HG02885 (cell line): ENCODE data around the gene FAM124B.
"Not testable (repeated sequence)": the region's sequence is repeated elsewhere in the genome, so short reads cannot be mapped to it uniquely, and the experiment has no call there.

Source experiments
- ATAC-seq: cut with Tn5 transposase; IDR thresholded peaks from one replicate; pipeline ENCODE4 v1.9.1; 2021; ENCODE audit warnings: mild to moderate bottlenecking; ENCODE audit not compliant: unreplicated experiment, poor library complexity

Gene FAM124B

DNA sequence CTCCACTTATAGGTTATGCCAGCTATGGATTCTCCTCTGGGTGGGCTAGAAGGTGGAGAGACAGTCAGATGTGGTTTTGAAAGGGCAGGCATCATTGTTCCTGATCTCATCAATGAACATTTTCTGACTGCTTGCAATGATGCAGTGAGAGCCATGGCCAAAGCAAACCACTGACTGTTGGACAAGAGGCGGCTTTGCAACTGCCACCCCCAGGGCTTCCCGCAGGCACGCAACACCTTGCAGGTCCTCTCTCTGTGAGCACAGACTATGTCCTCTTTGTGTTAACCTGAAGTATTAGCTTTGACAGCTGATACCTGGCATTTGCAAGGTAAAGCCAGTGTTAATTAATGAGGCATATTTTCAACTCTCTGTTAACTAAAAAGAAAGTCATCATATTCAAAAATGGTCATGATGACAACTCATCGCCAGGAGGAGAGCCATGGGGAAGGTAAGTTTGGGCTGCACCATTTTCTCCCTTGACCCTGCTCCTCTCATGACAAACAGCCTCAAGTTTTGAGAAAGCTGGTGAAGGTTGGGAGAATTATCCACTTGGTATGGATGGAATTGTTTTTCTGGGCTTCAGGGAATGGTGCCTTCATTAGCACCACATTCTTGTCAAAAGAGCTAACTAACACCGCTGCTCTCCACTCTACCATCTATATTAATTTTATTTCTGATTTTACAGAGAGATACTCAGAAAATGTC is 14.9 kb upstream of the FAM124B start:
- ATAC-seq = no peak

DNA sequence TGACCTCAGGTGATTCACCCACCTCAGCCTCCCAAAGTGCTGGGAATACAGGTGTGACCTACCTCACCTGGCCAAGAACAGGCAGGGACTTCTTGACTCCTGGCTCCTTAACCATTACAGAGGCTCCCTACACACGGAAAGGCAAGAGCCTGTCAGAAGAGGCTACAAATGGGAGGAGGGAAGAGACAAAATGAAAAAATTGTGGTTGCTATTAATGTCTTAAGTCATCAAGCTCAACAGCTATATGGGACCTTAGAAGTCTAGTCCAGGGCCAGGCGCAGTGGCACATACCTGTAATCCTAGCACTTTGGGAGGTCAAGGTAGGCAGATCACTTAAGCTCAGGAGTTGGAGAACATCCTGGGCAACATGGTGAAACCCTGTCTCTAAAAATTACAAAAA is 11.5 kb upstream of the FAM124B start:
- no peak for ATAC-seq

DNA sequence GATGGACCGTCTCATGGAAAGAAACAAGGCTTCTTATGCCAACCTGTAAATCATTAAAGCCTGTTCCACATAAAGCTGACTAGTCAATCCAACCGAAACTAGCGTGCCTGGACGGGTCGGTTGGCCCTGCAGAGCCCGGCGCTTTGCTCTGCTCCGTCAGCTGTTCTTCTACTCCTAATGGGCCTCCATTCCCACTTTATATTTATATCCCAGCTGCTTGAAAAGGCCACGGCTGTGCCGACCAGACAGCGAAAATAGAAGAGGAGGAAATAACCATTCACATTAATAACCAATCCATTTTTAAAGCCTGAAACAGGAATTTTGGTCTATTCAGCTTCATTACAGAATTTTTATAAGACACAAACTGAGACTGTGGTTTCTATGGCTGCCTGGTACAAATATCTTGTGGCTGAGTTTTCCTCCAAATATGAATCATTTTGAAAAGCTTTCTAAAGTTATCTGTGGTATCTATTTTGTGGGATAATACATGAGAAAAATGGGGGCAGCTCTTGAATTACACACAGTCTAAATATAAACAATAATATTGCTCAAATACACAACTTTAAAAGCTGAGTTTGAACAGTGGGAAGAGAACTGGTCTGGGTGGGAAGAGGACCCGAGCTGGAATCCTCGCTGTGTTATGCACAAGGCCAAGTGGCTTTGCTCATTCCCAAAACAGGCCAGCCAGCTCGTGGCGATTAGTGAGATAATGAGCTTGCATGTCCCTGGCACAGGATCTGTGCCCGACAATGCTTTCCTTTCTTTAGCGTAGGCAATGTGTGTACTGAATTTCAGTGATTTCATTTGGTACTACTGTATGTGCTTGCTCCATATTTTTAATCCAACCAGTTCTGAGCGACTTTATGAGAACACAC is 10.5 kb upstream of the FAM124B start:
- ATAC-seq = no peak

DNA sequence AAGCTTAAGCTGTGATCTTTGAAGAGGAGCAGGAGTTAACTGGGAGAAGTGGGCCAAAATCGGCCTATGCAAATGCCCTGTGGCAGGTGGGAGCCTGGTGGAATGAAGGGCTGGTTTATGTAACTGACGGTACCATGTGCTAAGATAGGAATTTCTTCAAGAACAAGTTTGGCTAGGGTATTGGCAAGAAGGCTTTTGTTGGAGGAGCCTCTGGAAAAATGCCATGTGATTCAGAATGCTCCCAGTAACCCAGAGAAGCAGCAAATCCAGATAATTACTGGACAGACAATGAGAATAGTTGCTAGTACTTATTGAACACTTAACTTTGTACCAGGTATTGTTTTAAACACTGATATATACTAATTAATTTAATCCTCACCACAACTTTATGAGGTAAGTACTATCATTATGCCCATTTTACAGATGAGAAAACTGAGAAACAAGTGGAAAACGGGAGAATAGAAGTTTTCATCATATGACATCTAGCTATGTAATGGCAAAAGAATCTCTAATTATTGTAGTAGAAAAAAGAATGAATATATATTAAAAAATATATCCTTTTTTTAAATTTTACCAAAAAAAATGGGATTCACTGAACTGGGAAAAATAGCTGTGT is 9.1 kb upstream of the FAM124B start:
- no peak for ATAC-seq

DNA sequence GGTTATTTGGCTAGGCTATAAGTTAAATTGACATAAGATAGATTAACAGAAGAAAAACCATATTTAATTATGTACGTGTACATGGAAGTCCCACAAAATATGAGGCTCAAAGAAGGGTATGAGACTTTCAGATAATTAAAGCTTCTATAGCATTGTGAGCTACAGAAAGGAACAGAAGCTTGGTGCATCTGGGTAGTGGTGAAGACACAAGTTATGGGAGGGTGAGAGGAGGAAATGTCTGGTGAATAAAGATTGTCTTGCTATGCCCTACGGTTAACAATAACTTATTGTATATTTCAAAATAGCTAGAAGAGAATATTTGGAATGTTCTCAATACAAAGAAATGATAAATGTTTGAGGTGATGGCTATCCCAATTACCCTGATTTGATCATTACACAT is 6.8 kb upstream of the FAM124B start:
- no peak for ATAC-seq

DNA sequence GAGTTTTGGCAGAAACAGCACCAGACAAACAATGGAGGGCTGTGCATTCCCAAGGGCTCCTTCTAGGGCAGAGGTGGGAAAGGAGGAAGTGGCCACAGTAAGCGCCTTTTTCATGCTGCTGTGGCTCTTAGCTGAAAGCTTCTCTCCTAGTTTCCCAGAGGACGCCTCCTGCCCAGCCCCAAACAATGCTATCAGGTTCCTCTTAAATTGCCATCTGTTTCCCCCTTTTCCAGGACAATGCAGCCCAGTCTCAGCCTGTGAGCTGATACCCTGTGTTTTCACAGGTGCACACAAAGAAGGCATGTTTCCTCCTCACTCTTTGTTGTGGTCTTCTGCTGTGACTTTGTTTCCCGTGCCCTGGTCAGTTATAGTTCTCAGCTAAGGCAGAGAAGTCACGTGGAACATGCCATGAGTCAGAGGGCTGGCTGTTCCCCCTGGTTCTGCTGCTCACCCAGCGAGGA is 5.4 kb upstream of the FAM124B start:
- no peak for ATAC-seq

DNA sequence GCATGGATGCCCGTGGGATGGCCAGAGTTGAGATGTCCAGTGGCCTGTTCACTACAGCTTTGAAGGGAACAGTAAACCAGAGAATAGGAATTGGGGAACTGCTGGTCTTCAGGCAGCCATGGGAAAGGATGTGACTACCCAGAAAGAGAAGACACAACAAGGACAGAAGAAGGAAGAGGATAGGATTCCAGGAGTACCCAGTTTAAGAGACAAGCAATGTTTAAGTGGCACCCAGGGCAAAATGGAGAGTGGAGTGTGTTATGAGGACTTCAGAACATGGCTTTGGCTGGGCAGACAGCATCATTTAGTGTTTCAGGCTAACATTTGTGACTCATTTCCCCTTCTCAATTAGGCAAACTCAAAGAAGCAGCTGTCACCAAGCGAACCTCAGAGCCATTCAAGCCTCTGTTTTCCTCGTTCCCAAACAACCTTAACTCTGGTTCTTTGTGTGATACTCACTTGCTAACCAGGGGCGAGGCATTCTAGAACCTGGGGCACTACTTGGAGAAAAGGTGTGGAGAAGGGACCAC is 4.0 kb upstream of the FAM124B start:
- ATAC-seq = no peak

DNA sequence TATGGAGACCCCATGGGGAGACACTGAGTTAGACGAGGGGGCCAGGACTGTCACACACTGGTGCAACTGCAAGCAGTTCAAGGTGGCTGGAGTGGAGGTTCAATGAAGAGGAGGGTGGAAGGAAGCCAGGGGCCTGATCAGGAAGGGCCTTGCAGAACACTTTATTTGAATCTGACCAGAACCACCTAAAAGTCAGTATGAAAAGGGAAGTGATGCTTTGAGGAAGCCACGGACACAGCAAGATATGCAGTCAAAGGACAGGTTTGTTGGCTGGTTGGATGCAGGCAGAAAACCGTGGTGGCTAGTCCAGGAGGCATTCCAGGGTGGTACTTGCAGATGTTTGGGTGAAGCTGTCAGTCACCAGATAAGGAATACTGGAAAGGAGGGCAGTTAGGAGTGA is 3.5 kb upstream of the FAM124B start:
- ATAC-seq = peak; percentile 68

DNA sequence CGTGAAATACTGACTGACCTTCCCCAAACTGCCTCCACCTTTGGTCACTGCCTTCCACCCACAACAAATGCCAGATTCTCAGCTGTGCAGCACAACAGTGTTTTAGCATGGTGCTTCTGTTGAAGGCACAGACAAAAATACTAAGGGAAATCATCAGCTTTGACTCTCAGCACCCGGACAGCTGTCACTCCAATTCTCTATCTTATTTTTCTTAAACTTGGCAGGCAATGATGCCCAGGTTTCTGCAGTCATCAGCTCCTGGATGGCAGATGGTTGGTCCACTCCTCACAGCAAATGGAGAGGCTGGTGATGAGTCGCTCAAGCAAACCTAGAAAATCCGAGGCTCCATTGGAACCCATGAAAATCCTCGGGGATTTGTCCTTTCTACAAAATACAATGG is 2.9 kb upstream of the FAM124B start:
- ATAC-seq = no peak

DNA sequence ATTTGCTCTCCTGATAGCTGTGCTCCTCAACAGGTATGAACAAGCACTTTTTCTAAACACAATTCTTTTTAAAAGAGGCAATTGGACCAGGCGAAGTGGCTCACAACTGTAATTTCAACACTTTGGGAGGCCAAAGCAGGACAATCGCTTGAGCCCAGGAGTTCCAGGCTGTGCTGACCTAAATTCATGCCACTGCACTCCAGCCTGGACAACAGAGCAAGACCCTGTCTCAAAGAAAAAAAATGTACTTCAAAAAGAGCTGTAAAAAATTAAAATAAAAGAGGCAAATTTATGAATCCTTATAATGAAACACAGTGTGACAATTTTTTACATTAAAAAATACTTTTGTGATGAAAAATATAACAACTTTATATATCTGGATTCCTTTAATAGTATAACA is 1.8 kb upstream of the FAM124B start:
- no peak for ATAC-seq

DNA sequence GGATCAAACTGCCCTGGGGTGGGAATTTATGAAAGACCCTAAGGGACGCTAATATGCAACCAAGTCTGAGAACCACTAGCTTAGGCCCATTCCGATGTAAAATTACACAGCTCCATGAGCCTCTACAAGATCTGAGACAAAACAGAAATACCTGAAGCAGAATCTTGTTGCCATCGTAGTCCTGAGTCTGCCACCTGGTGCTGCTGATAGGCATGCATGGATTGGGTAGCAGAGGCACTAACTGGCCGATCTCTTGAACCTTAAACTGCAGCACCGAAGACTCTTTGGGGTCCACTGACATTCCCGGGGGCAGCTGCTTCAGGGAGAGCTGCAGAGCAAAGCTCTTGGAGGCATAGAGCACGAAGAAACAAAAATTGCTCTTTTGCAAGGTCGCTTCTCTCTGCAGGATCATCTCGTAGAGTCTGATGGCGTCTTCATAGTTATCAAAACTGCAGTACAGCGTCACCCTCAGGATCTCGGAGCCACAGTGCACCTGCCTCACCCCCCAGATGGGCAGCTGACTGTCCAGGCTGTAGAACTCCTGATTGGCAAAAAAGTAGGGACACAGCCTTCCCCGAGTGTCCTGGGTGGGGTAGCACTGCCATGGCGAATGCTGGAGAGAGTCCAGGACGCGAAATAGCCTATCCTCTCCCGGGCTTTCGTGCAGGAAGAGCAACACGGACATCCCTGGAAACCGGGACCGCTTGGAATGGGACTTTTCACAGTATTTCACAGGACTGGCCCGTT is 848 bp downstream of the FAM124B start:
- ATAC-seq = no peak

DNA sequence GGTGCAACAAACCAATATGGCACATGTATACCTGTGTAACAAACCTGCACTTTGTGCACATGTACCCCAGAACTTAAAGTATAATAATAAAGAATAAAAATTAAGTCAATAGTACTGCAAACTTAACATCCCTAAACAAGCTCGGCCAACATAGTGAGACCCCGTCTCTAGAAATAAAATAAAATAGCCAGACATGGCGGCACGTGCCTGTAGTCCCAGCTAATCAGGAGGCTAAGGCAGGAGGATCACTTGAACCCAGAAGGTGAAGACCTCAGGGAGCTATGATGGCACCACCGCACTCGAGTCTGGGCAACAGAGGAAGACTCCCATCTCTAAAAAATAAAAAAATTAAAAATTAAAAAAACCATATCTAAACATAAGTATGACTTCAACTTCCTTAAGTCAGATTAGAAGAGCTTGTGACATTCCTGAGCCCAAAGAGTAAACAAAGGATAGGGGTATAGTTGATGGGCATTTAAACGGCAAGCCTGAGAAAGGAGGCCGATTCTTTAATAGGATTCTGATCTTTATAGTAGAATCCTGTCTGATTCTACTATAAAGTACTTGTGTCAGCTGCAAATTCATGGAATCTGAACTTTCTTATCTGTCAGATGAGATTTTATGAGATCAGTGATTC is 1.6 kb downstream of the FAM124B start:
- no peak for ATAC-seq

DNA sequence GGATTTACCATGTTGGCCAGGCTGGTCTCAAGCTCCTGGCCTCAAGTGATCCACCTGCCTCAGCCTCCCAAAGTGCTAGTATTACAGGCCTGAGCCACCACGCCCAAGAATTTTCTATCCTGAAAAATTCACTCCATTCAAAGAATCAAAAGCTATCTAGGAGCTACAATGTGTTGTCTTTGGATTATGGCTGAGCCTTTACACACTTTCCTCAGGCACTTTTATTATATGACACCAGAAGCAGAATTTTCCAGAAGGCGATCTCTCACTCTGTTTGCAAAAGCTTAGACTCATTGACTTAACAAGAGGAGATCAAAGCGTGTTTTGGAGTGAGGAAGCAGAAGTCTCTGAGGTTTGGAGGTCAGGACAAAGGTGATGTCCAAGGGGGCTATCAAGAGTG is 3.6 kb downstream of the FAM124B start:
- no peak for ATAC-seq

DNA sequence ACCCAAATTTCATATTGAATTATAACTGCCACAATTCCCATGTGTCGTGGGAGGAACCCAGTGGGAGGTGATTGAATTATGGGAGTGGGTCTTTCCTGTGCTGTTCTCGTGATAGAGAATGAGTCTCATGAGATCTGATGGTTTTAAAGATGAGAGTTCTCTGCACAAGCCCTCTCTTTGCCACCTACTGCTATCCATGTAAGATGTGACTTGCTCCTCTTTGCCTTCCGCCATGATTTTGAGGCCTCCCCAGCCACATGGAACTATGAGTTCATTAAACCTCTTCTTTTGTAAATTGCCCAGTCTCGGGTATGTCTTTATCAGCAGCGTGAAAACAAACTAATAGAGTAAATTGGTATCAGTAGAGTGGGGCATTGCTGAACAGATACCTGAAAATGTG is 4.8 kb downstream of the FAM124B start:
- ATAC-seq = not testable (repeated sequence)

DNA sequence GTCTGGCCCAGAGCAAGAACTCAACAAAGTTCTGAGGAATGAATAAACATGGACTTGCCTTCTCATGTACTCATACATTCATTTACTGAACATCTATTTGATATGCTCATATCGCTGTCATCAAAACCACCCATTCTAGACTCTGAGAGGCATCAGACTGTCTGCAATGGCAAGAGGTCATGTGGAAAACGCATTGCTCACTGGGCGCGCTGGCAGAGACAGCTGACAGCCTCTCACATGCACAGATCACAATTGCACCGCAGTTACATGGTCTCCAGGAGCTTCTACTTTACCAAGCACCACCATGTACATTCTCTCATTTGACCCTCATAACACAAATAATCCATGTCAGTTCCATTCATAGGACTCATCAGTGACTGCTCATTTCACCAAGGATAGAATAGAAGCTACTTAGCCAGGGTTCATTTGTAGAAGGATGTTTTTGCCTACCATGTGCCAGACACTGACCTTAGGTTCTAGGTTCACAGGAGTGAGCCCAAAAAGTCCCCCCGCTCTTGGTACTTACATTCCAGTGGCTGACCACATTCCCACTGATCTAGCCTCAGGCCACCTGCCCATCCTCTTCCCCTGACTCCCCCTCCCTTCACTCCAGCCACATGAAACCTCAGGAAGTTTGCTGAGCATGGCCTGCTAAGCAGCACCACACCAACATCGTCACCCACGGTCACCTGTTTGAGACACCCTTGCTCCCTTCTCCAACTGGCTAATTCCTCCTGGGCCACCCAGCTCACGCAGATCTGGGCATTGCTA is 6.1 kb downstream of the FAM124B start:
- ATAC-seq = no peak

DNA sequence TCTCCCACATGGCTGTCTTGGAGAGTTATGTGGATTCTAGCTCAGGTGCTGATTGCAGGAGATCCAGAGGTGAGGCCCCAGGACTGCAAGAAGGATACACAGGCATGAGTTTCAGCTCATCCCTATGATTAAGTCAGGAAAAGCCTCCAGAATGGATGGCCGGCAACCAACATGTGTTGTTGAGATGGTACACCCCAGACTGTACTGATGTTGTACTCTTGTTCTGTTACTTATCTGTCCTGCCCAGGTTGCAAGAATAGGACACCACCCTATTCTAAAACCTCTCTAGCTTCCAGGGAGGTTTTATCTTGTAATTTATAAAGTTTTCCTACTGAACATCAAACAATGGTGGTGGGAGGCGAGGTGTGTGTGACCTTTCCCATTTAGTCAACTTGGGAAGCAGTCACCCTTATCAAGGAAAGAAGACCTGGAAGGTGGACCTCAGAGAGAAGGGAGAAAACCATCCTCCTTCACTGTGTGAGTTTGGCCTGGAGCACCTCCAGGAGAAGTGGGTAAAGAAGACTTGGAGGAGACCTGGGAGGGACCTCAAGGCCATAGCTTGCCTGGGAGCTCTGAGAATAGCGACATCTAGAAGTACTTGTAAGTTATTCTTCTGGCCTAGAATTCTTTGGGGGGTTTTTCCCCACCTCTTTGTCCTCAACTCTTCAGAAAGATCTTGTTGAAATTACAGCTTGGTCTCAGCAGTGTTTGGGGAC is 8.6 kb downstream of the FAM124B start:
- no peak for ATAC-seq

DNA sequence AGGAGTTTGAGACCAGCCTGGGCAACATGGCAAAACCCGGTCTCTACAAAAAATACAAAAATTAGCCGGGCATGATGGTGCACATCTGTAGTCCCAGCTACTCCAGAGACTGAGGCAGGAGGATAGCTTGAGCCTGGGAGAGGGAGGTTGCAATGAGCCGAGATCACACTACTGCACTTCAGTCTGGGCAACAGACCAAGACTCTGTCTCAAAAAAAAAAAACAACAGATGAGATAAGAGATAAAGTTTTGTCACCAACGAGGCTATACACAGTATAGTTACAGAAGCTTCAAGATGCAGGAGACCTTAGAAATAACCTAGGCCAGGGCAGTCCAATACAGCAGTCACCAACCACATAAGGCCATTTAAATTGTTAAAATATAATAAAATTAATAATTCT is 9.4 kb downstream of the FAM124B start:
- ATAC-seq = no peak

DNA sequence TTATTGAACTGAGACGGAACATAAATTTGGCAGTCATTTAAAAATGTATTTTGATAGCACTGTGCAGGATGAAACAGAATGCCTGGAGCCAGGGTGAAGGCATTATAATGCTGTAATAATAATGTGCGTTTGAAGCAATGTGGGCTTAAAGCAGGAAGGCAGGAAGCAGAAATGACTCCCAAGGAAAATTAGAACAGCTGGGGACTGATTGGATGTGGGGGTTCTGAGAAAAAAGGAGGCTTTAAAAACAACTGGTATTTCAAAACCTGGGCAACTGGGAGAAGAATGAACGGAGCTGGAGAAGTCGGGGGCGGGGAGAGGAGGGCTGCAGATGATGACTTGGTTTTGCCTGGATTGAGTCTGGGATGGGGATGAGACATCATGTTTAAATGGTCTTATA is 12.6 kb downstream of the FAM124B start:
- ATAC-seq = no peak

DNA sequence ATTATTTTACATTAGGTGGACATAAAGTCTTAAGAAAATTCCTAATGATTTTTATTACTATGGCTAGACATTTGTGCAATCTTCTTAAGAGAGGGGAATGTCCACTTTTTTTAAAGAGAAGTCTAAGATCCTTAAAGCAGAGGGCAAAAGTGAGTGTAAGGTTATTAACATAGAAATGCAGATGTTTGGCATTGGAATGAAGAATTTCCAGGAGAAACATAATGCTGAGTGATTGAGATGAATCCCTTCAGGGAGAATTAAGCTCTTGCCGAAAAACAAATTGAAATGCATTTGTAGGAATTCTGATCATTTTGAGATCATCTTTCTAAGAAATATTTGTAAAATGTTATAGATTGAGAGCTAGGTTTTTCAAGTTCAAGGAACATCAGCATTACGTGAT is 15.0 kb downstream of the FAM124B start:
- no peak for ATAC-seq
